ENCODE measurements around the gene TBC1D9. TPM values are rescaled to one million over a fixed set of nuclear protein-coding genes. Genes with fewer than 3 reads are reported as not detected.

TBC1D9 gene
- total and polyA plus RNA-seq, 4 donors: 9.0 to 52.6 (median 24.5) TPM

GRCh38 chr4:140707325-140707724, 48.9 kb downstream of the TBC1D9 start:
- Histone ChIP-seq H3K27me3 (ENCODE audit: control insufficient read depth in 3 of 3, insufficient read depth in 3 of 3, low read length in 2 of 3) (no peaks in the 10 kb centered on the region), H3K27ac (ENCODE audit: low read depth in 1 of 2, low read length in 1 of 2) (no peak overlapping the region), H3K4me3 (no peak overlapping the region), H3K9me3 (ENCODE audit: control insufficient read depth in 4 of 4, insufficient read depth in 3 of 4, low read length in 3 of 4) (no peaks in the 10 kb centered on the region), H3K36me3 (ENCODE audit: control insufficient read depth in 4 of 4, insufficient read depth in 4 of 4, low read length in 4 of 4) (no peaks in the 10 kb centered on the region), H3K9ac (ENCODE audit: insufficient read depth in 1 of 2, low read length in 2 of 2) (no peak overlapping the region), H3K4me1 (ENCODE audit: control insufficient read depth in 5 of 5, insufficient read depth in 5 of 5, low read length in 5 of 5) (peaks cover 0 to 27% (median 9%) of the 10 kb centered on the region in 5 donors)
- DNase-seq (no peak), ATAC-seq (ENCODE audit: insufficient read depth, low FRiP score) (no peak)
- TF ChIP-seq CTCF (IDR thresholded peaks at IDR 0.05; ENCODE audit: control extremely low read depth, extremely low read depth): no peak
- 88 to 96% methylated on average over 1 of the region's 1 CpG for WGBS, 2 donors

- Histone ChIP-seq H3K4me3 (no peak overlapping the region), H3K27me3 (ENCODE audit: control insufficient read depth in 3 of 3, insufficient read depth in 3 of 3, low read length in 2 of 3) (no peaks in the 10 kb centered on the region), H3K4me1 (ENCODE audit: control insufficient read depth in 5 of 5, insufficient read depth in 5 of 5, low read length in 5 of 5) (peaks cover 0 to 31% (median 9%) of the 10 kb centered on the region in 5 donors), H3K27ac (ENCODE audit: low read depth in 1 of 2, low read length in 1 of 2) (no peak overlapping the region), H3K9me3 (ENCODE audit: control insufficient read depth in 4 of 4, insufficient read depth in 3 of 4, low read length in 3 of 4) (no peaks in the 10 kb centered on the region), H3K9ac (ENCODE audit: insufficient read depth in 1 of 2, low read length in 2 of 2) (no peak overlapping the region), H3K36me3 (ENCODE audit: control insufficient read depth in 4 of 4, insufficient read depth in 4 of 4, low read length in 4 of 4) (no peaks in the 10 kb centered on the region)
- TF ChIP-seq CTCF (IDR thresholded peaks at IDR 0.05; ENCODE audit: control extremely low read depth, extremely low read depth): no peak
- ATAC-seq (ENCODE audit: insufficient read depth, low FRiP score) (no peak), DNase-seq (no peak)
- WGBS, 2 donors: 59 to 83% methylated on average over 1 of the region's 1 CpG
These were observed 49.5 kb downstream of the TBC1D9 start for GRCh38 chr4:140706665-140707064.

- Histone ChIP-seq H3K27ac (ENCODE audit: low read depth in 1 of 2, low read length in 1 of 2) (no peak overlapping the region), H3K27me3 (ENCODE audit: control insufficient read depth in 3 of 3, insufficient read depth in 3 of 3, low read length in 2 of 3) (no peaks in the 10 kb centered on the region), H3K36me3 (ENCODE audit: control insufficient read depth in 4 of 4, insufficient read depth in 4 of 4, low read length in 4 of 4) (no peaks in the 10 kb centered on the region), H3K9ac (ENCODE audit: insufficient read depth in 1 of 2, low read length in 2 of 2) (no peak overlapping the region), H3K4me1 (ENCODE audit: control insufficient read depth in 5 of 5, insufficient read depth in 5 of 5, low read length in 5 of 5) (peaks cover 0 to 33% (median 9%) of the 10 kb centered on the region in 5 donors), H3K4me3 (no peak overlapping the region), H3K9me3 (ENCODE audit: control insufficient read depth in 4 of 4, insufficient read depth in 3 of 4, low read length in 3 of 4) (no peaks in the 10 kb centered on the region)
- TF ChIP-seq CTCF (IDR thresholded peaks at IDR 0.05; ENCODE audit: control extremely low read depth, extremely low read depth): no peak
- no peak for DNase-seq
- ATAC-seq (ENCODE audit: insufficient read depth, low FRiP score): no peak
- 62 to 75% methylated on average over 2 of the region's 2 CpGs for WGBS, 2 donors
These were observed 49.9 kb downstream of the TBC1D9 start for GRCh38 chr4:140706276-140706625.

- no peak for TF ChIP-seq CTCF (IDR thresholded peaks at IDR 0.05; ENCODE audit: control extremely low read depth, extremely low read depth)
- Histone ChIP-seq H3K4me1 (ENCODE audit: control insufficient read depth in 5 of 5, insufficient read depth in 5 of 5, low read length in 5 of 5) (peaks cover 0 to 36% (median 9%) of the 10 kb centered on the region in 5 donors), H3K27ac (ENCODE audit: low read depth in 1 of 2, low read length in 1 of 2) (no peak overlapping the region), H3K27me3 (ENCODE audit: control insufficient read depth in 3 of 3, insufficient read depth in 3 of 3, low read length in 2 of 3) (no peaks in the 10 kb centered on the region), H3K9ac (ENCODE audit: insufficient read depth in 1 of 2, low read length in 2 of 2) (no peak overlapping the region), H3K4me3 (no peak overlapping the region), H3K36me3 (ENCODE audit: control insufficient read depth in 4 of 4, insufficient read depth in 4 of 4, low read length in 4 of 4) (peaks cover 2 to 4% (median 4%) of the 10 kb centered on the region in 4 donors), H3K9me3 (ENCODE audit: control insufficient read depth in 4 of 4, insufficient read depth in 3 of 4, low read length in 3 of 4) (no peaks in the 10 kb centered on the region)
- DNase-seq (no peak), ATAC-seq (ENCODE audit: insufficient read depth, low FRiP score) (no peak)
- WGBS, 2 donors: 85 to 88% methylated on average over 8 of the region's 8 CpGs
These were observed 50.4 kb downstream of the TBC1D9 start for GRCh38 chr4:140705625-140706275.
